Measurements from ENCODE around the gene DNAH10.

DNAH10 gene, protein sequence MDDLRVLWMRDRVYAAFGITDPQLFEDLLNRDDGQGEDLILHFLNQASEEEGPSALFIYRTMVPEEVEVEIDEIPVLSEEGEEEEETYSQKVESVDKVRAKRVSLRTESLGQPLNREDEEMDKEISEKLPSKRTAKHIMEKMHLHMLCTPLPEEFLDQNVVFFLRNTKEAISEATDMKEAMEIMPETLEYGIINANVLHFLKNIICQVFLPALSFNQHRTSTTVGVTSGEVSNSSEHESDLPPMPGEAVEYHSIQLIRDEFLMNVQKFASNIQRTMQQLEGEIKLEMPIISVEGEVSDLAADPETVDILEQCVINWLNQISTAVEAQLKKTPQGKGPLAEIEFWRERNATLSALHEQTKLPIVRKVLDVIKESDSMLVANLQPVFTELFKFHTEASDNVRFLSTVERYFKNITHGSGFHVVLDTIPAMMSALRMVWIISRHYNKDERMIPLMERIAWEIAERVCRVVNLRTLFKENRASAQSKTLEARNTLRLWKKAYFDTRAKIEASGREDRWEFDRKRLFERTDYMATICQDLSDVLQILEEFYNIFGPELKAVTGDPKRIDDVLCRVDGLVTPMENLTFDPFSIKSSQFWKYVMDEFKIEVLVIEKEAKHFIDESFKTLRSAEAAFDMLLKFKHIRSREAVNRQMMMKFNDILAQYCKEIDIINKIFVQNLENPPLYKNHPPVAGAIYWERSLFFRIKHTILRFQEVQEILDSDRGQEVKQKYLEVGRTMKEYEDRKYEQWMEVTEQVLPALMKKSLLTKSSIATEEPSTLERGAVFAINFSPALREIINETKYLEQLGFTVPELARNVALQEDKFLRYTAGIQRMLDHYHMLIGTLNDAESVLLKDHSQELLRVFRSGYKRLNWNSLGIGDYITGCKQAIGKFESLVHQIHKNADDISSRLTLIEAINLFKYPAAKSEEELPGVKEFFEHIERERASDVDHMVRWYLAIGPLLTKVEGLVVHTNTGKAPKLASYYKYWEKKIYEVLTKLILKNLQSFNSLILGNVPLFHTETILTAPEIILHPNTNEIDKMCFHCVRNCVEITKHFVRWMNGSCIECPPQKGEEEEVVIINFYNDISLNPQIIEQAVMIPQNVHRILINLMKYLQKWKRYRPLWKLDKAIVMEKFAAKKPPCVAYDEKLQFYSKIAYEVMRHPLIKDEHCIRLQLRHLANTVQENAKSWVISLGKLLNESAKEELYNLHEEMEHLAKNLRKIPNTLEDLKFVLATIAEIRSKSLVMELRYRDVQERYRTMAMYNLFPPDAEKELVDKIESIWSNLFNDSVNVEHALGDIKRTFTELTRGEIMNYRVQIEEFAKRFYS (N-terminal part only)

DNA sequence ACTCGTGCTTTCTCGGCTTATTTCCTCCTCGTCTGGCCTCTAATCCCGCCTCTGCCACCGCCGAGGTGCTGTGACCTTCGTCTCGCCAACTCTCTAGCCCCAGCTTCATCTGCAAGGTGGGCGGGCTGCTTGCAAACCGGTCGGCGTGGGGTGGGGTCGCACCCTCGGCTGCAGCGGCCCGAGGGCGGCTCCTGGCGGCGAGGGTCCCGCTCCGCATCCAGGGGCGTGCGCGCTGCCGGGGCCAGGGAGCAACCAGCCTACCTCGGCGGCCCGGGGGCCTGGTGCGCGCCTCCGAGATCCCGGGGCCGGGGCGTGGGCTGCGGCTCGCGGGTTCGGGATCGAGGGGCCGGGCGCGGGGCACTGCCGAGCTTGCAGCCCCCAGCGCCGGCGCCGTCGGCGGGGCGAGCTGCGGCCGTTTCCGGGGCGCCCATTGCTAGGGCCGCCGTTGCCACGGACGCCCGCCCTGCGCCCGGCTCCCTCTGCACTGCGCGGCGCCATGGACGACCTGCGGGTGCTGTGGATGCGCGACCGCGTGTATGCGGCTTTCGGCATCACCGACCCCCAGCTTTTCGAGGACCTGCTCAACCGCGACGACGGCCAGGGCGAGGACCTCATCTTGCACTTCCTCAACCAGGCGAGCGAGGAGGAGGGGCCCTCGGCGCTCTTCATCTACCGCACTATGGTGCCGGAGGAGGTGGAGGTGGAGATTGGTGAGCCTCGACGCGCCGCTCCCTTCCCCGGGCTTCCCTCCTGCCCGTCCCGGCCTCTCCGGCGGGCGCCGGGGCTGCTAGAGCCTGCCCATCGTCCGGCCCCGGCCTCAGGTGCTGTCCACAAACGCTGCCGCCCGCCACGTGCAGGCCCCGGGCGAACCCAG, at the start of gene DNAH10:
Gene DNAH10 (plus strand): TSS at position 461 of the 874 bp plus-strand sequence. CDS start 36 bp downstream, at position 497.
- DNase-seq = peak; percentile 20

DNA sequence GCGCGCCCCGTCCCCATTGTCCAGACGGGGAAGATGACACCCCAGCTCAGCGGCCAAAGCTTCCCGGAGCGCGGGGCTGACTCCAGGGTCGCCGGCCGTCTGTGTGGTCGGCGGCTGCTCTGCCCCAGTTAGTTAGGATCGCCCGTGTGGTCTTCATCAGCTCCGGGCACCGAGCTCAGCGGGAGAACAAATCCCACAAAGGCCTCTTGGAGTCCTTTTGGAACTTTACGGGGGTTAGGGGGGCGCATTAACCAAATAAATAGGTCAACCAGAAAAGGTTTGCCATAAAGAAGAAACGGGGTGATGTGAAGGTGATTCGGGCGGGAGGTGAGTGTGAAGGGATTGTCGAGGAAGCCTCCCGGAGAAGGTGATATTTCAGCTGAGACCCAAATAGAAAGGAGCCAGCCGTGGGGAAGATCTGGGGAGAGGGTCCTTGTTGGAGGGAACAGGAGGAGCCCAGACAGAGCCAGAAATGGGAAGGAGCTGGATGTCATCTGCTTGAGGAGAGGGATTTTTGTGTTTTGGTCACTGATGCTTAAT, 49.3 kb upstream of the DNAH10 start:
- no peak for DNase-seq

DNA sequence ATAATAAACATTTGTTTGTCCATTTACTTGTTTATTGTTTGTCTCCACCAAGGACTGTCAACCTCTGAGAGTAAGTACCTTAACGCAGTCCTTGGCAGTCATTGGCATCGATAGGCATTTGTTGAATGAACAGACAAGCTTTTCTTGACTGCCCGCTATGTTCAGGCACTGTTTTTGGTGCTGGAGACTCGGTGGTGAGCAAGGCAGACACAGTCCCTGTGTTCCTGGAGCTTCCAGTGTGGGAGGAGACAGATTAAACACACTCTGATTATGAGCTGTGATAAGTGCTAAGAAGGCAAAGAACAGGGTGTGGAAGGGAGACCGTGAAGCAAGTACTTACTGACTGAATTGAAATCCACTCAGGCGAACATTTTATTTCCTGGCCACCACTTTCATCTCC, 48.7 kb upstream of the DNAH10 start:
- DNase-seq = no peak

DNA sequence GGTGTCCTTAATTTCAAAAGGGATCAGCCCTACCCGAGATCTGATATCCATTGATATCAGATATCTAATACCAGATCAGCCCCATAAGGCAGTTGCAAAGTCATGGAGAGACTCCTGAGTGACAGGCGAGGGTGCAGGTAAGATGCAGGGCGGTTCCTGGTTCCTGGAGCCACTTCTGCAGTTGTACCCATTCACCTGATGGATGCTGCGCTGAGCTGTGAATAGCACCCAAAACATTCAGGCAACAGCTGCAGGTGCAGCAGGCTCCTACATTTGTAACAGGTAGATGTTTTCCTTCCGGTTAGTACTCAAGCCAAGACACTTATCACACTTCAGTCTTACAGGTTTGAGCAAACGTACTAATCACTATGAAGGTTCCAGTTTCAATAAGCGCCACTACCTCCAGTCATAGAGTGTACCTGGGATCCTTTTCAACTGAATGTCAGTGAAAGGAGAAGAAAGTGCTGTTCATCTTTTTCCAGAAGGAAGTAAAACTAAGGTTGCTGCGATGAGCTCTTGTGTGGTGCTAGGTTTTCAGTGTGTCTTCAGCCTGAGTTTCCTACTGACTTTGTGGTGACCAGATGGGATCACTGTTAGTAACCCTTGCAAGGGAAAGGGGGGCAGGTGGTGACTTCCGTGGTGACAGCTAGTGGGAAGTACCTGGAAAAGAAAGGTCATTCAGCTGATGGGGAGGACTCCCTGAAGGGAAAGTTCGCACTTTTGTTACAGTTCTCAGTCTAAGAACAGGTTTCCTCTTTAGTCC, 48.1 kb upstream of the DNAH10 start:
- DNase-seq = no peak

DNA sequence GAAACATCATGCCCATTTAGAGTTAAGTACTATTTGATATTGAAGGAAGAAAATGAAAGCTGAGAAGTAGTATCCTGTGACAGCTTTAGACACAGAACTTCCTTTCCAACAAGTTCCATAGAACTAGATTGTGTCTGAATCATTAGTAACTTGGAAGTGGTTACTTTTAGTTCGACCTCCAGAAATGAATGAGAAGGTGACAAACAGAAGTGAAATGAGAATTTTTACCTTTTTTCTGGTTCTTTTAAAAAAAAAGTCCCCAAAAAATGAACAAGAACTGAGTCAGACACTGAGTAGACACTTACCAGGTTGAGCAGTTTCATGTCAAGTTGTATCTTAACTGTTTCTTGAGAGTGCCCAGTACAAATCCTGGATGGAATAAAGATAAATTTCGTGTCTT, 46.9 kb upstream of the DNAH10 start:
- DNase-seq = no peak

DNA sequence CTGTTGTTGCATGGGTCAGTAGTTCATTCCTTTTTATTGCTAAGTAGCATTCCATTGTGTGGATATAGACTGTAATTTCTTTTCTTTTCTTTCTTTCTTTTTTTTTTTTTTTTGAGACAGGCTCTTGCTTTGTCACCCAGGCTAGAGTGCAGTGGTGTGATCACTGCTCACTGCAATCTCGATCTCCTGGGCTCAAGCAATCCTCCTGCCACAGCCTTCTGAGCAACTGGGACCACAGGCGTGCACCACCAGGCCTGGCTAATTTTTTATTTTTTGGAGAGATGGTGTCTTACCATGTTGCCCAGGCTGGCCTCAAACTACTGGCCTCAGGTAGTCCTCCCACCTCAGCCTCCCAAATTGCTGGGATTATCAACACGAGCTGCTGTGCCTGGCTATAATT, 44.8 kb upstream of the DNAH10 start:
- DNase-seq = no peak

DNA sequence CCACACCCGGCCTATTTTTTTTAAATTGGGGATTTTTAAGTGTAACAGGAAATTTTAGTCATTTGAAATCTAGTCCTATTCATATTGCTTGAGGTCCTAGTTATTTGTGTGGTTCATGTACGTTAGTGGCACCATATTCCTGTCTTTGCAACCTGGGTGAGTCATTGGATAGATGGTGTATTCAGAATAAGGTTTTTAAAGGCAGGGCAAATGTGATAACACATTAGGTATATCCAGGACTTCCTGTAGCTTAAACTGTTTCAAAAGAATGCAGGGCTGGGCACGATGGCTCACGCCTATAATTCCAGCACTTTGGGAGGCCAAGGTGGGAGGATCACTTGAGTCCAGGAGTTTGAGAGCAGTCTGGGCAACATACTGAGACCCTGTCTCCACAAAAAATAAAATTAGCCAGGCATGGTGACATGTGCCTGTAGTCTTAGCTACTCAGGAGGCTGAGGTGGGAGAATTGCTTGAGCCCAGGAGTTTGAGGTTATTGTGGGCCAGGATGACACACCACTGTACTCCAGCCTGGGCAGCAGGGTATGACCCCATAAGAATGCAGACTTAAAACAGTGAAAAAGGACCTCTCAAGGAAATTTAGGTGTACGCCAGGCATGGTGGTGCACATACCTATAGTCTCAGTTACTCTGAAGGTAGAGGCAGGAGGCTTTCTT, 41.8 kb upstream of the DNAH10 start:
- no peak for DNase-seq

DNA sequence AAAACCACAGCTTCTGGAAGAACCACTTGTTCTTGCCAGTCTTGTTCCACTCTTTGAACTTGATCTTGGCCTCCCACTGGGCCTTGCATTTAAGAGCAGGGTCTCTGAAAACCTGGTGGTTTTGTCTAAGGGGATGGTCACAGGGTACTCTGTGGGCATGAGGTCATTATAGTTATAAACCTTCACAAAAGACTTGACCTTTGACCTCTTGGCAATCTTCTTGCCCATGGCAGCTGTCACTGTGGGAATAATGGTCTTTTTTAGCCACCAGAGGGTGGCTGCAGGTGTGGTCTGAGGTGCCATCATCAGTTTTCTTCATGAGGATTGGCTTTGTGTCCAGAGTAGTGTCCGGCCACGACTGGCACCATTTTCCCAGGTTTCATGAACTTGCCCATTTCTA, 40.9 kb upstream of the DNAH10 start:
- no peak for DNase-seq

DNA sequence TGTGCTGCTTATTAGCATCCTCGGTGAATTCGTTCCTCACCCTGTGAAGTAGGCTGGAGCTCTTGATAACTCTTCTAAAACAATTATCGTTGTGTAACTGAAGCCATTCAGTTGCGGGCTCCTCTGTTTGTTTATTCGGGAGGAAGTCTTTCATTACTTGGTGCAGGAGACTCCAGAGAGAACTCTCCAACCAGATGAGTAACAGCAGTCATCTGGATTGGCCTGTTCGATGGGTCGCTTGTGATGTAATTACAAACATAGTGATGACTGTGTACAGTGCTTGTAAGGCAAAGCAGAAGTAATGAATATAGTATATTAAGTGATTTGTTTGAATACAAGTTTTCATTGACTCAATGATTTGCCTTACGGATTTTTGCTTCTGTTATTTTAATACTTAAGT, 39.1 kb upstream of the DNAH10 start:
- no peak for DNase-seq

DNA sequence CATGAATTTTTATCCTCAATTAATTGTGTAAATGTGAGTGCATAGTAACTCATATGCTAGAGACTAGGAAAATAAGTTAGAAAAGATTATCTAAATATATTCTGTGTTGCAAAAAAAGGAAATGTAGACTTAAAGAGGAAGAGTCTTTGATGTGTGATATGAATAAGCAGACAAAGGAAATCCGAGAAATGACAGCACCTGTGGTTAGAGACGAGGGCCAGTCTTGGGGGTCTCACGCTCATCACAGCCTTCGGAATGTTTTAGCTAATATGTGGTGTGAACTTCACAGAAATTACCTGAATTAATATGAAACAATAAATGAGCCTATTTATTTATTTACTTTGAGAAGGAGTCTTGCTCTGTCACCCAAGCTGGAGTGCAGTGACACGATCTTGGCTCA, 38.3 kb upstream of the DNAH10 start:
- DNase-seq = no peak

DNA sequence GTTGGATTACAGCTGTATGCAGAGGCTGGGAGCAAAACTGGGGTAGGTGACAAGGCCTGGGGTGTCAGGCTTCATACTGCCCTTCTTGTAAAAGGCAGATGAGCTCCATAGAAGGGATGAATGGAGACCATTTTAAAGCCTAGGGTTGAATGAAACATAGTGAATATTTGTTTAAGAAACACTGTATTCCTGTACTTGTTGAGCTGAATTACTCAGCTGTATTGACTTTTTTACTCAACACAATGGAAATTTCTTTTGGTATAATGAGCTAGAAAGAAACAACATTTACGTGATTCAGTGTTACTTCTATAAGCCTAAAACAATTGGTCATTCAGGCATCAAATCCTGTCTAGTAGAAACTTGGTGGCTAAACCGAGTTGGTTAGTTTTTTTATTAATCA, 35.9 kb upstream of the DNAH10 start:
- DNase-seq = no peak

DNA sequence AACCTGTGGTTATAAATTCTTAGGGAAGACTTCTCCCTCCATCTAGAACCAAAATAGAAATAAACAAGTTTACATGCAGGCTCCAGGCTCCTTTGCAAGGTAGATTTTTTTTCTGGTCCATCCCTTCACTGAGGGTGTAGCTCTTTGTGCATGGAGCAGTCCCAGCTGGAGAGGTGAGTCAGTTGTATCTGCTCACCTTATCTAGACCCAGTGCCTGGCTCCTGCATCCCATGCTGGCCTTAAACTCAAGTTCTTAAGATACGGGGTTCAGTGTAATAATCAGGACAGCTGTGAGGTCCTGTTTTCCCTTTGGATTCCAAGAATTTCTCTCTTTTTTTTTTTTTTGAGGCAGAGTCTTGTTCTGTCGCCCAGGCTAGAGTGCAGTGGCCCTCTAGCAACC, 35.1 kb upstream of the DNAH10 start:
- no peak for DNase-seq

DNA sequence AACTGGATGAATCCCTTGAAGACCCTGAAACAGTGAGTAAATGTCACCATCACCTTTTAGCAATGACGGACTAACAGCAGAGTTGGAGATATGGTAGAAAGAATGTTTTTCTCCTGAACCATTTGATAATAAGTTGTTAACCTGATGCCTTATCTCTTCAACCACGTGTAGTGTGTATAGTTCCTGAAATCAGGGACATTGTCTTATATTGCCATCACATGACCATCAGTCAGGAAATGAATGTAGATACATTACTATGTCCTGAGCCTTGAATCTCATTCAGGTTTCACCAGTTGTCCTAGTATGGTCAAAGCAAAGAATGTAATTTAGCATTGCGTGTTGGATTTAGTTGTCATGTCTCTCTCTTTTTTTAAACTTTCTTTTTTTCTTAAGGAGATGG, 34.2 kb upstream of the DNAH10 start:
- DNase-seq = no peak

DNA sequence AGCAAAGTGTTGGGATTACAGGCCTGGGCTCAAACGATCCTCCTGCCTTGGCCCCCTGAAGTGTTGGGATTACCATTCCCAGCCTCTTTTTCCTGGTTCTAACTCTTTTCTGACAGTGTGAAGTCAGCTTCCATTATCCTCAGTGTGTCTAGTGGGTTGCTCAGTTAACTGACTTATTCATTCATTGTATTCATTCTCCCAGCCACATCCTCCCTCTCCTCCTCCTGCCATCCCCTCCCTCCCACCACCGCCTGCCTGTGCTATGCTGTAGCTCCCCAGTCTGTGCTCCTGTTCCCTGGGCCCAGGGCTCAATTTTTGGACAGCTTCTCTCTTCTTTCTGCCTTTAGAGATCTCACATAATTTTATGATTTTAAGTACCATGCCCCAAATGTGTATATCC, 30.5 kb upstream of the DNAH10 start:
- no peak for DNase-seq

DNA sequence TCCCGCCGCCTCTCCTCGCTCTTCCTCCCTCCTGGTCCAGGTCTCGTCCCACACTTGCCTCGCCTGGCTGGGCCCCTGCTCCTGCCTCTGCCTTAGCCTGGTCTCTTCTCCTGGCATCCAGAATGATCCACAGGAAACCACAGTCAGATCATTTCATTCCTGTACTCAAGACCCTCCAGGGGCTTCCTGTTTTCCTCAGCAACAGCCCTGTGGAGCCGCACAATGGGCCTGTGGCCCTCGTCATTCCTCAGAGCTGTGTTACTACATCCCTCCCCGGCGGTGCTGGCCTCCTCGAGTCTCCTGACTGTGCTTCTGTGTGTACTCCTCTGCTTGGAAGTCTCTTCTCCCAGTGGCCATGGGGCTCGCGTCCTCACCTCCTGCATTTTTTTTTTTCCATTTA, 29.9 kb upstream of the DNAH10 start:
- DNase-seq = no peak

DNA sequence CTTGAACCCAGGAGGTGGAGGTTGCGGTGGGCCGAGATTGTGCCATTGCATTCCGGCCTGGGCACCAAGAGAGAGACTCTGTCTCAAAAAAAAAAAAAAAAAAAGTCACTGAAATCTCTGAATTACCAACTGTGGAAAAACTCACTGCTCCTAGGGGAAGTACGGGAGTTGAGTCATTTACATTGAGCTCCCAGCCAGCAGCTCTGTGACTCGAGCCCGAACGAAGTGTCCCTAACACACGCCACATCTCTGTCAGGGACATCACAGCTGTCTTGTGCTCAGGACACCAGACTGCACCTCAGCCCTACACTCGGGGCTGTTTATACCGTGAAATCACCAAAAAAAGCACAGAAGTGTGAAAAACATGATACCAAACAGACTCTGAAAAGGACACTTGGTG, 28.9 kb upstream of the DNAH10 start:
- no peak for DNase-seq

DNA sequence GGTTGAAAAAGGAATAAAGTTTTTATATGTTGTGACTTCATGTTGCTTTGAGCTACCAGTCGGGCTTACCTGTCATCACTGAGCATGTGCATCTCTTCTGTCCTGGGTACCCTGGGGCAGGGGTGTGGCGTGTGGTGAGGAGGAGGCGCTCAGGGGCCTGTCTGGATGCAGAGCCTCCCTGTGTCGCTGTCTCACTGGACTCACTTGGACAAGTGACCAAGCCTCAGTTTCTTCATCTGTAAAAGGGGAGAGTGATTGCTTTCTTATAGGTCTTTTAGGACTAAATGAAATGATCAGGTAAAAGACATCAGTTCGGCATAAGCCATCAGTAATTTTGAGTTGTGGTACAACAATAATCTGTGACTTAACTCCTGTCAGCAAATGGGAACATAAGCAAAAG, 27.8 kb upstream of the DNAH10 start:
- no peak for DNase-seq

DNA sequence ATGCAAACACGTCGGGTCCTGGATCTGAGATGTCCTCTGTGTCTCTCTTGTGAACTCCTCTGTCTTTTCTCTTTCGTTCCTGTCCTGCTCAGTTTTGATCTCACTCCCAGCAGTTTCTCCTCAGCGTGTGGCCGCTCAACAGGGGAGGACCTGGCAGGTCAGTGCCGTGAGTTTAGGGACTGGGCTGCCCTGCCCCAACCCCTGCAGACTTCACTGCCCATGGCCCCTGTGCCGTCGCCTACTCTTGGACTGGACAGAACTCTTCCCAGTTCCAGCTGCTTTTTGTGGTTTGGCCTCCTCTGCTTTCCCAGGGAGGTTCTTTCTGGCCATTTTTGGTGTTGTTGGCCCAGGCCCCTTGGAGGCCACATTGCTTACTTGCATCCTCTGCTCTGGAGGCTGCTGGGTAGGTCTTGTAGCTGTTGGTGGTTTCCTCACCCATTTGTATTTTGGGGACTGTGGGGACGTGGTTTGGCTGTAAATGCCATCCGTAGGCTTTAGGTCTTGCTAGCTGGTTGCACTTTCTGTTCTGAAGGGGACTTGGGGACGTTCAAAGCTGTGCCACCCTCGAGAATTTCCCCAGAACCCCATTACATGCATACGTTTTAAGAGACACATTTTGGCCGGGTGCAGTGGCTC, 20.0 kb upstream of the DNAH10 start:
- DNase-seq = no peak

DNA sequence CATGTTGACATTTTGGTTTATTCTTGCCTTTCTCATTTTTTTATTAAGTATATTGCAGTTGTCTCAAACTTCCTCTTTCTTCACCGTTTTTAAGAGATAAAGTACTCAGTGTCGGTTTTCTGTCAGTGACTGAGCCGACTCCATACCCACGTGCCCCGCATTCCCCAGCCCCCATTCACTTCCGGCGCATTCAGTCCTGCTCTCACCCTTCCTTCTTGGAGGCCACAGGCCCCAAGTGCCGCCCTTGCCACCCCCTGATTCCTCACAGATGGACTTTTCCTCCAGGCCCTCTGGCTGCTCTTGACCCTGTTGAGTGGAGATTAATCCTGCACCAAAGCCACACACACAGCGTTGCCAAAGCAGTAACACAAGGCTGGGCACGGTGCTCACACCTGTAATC, 19.1 kb upstream of the DNAH10 start:
- no peak for DNase-seq

DNA sequence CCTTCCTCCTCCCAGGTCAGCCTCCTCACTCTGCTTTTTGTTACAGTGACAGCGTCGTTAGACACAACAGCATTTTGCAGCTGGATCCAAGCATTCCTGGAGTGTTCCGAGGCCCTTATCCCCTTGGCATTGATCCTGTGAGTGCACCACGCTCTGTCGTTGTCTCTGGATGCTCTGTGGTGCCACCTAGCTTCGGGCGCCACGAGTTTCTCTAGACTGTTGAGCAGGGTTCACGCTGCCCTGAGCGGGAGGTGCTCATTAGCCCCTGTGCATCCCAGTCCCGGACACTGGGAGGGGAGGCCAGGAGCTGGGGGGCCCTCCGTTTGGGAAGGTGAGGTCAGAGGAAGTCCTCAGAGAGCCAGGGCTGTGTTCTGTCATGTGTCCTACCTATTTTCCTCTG, 17.3 kb upstream of the DNAH10 start:
- no peak for DNase-seq
